GM12875 (cell line): ENCODE measurements around the gene RAB17.

Experiments used
- H3K4me3 ChIP-seq: one replicate; pipeline ENCODE4 v1.5.1; 2011; ENCODE audit warnings: low read depth, low read length, control low read depth
- TF ChIP-seq, protein P1 (sequence below): IDR thresholded peaks from 2 replicates; pipeline ENCODE4 v1.5.1; 2011; ENCODE audit warnings: low read depth, mild to moderate bottlenecking, control low read depth, inconsistent platforms, low read length, moderate library complexity, borderline replicate concordance; ENCODE audit not compliant: insufficient read depth

RAB17 gene

GRCh38 chr2:237533668-237534161 lies 56.8 kb downstream of the RAB17 start:
- no peak overlapping the region for H3K4me3 ChIP-seq
- TF ChIP-seq, protein P1, sequence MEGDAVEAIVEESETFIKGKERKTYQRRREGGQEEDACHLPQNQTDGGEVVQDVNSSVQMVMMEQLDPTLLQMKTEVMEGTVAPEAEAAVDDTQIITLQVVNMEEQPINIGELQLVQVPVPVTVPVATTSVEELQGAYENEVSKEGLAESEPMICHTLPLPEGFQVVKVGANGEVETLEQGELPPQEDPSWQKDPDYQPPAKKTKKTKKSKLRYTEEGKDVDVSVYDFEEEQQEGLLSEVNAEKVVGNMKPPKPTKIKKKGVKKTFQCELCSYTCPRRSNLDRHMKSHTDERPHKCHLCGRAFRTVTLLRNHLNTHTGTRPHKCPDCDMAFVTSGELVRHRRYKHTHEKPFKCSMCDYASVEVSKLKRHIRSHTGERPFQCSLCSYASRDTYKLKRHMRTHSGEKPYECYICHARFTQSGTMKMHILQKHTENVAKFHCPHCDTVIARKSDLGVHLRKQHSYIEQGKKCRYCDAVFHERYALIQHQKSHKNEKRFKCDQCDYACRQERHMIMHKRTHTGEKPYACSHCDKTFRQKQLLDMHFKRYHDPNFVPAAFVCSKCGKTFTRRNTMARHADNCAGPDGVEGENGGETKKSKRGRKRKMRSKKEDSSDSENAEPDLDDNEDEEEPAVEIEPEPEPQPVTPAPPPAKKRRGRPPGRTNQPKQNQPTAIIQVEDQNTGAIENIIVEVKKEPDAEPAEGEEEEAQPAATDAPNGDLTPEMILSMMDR = no peak

GRCh38 chr2:237532160-237532559 lies 58.4 kb downstream of the RAB17 start:
- TF ChIP-seq, protein P1 = no peak
- H3K4me3 ChIP-seq = no peak overlapping the region

DNA sequence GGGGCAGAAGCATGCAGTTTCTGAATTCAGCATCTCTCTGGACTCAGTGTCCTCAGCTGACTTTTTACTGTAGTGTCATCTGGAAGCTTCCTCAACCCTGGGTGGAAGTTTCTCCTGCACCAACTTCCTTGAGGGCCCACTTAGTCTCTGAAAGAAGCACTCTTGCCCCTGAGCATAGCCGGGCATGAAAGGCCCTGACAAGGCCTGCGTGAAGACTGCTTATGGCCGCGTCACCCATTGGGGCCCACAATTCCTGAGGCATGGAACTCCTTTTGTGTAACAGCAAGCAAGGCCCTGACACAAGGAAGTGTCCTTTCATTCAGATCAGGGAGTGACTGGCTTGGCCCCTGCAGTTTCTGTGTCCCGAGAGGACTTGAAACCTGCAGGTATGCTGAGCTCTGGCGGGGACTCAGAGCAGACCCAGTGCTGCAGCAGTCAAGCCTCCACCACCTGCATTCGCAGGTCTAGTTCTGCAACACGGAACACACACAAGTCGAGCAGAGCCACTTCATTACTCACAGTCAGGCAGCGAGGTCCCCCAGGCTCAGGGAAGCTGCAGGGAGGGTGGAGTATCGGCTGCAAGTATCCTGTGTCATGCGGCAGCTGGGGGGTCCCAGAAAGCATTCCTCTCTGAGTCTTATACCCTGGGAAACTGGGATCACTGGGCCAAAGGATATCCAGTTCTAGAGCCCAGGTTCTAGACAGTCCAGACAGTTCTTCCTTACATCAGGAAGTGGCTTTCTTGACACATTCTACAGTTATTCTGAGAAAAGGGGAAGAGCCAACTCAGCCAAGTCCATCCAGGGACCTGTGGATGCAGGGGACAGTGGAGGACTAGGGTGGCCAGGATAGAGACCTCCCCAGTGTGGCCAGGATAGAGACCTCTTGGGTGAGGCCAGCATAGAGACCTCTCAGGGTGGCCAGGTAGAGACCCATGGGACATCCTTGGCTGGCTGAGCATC lies 59.8 kb downstream of the RAB17 start:
- TF ChIP-seq, protein P1 = no peak
- H3K4me3 ChIP-seq = no peak overlapping the region

GRCh38 chr2:237529452-237530402 lies 60.8 kb downstream of the RAB17 start:
- no peak overlapping the region for H3K4me3 ChIP-seq
- TF ChIP-seq, protein P1 = no peak

DNA sequence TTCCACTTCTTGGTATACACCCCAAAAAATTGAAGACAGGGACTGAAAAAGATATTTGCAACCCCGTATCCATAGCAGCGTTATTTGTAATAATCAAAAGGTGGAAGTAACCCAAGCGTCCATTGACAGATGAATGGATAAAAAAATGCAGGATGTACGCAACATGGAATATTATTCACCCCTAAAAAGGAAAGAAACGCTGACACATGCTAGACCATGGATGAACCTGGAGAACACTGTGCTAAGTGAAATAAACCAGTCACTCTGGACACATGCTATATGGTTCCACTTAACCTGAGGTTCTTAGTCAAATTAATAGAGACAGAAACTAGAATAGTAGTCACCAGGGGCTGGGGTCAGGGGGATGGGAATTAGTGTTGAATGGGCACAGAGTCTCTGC lies 62.8 kb downstream of the RAB17 start:
- TF ChIP-seq, protein P1 = no peak

DNA sequence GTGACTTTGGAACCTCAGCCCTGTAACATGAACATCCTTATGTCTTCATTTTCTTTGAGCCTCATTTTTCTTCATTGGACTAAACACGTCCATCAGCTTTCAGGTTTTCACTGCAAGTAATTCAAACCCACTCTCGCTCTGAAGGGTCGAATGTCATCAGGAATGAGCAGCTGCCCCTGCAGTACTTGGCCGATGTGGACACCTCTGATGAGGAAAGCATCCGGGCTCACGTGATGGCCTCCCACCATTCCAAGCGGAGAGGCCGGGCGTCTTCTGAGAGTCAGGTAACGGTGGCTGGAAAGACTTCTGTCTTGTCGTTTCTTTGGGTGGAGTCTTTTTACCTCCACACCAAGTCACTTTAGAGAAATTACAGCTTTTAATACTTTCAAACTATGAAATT lies 63.3 kb downstream of the RAB17 start:
- no peak overlapping the region for H3K4me3 ChIP-seq
- TF ChIP-seq, protein P1 = no peak

More for the DNA sequence above, 62.8 kb downstream of the RAB17 start:
- no peak overlapping the region for H3K4me3 ChIP-seq
